ENCODE results near the gene RIMKLB.
"Not testable (repeated sequence)": the region's sequence is repeated elsewhere in the genome, so short reads cannot be mapped to it uniquely, and the experiment has no call there.

The RIMKLB gene

GRCh38 chr12:8780389-8780788 lies 82.6 kb downstream of the RIMKLB start:
- DNase-seq = no peak

DNA sequence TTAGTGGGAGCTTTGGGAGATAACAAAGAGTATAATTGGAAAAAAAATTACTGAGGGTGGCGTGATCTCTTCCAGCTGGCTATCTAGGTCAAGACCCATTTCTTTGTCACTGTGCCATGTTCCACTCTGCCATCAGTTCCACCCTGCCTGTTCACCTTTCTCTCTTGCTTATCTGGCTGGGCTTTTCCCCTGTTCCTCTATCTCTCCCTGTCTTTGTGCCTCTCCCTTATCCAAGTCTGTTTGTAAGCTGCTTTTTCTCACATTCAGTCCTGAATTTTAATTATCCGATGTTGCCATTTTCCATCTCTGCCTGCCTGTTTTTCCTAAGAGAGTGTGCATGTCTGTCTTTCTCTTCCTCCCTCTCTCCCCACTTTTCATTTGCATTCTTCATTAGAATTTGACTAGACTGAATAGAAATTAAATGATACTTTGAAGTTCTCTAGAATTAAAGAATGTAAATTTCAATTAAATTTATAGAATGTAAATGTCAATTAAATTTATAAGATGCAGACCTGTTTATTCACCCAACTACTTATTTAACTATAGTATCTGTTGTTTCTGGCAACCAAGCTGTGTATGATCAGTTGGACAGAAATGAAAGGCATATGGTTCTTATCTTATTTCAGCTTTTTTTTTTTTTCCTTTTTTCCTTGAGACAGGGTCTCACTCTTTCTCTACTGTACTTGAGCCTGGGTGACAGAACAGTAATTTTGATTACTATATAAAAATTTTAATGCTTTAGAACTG lies 83.8 kb downstream of the RIMKLB start:
- no peak for DNase-seq

DNA sequence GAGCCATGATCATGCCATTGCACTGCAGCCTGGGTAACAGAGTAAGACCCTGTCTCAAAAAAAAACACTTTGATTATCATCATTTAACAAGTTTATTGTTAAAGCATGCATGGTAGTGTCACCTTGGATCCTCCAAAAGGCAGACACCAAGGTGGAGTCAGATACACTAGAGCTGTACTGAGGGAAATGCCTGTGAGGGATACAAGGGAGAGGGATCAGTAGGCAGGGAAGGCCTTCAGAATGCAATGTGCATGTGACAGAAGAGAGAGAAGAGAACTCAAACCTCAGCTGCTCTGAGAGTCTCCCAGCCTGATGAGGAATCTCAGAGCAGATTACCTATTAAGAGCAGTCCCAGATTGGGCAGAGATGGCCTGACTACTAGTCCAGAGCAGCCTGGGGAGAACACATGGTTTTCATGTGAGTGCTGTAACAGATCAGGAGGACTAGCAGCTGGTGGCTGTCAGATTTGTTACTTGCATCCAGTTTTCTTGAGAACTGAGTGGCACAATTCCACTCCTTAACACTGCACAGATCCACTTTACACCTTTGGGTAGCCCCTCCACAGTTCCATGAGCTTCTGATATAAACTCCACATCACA lies 86.6 kb downstream of the RIMKLB start:
- DNase-seq = no peak

- no peak for DNase-seq
Observed at GRCh38 chr12:8785499-8785898, 87.7 kb downstream of the RIMKLB start.

DNA sequence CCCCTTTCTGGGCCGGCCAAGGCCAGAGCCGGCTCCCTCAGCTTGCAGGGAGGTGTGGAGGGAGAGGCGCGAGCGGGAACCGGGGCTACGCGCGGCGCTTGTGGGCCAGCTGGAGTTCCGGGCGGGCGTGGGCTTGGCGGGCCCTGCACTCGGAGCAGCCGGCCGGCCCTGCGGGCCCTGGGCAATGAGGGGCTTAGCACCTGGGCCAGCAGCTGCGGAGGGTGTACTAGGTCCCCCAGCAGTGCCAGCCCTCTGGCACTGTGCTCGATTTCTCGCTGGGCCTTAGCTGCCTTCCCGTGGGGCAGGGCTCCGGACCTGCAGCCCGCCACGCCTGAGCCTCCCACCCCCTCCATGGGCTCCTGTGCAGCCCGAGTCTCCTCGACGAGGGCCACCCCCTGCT lies 89.4 kb downstream of the RIMKLB start:
- not testable (repeated sequence) for DNase-seq

DNA sequence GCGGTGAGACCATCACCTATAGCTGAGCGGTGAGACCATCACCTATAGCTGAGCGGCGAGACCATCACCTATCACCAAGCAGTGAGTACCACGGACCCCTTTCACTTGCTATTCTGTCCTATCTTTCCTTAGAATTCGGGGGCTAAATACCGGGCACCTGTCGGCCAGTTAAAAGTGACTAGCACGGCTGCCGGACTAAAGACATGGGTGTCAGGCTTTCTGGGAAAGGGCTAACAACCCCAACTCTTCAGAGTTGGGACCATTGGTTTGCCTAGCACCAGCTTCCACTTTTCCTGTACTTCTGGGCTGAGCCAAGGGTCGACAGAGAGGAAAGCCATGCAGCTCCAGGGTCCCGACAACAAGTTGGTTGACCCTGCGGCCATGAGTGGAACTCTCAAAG lies 90.9 kb downstream of the RIMKLB start:
- DNase-seq = not testable (repeated sequence)

GRCh38 chr12:8789341-8790013 lies 91.7 kb downstream of the RIMKLB start:
- not testable (repeated sequence) for DNase-seq

- not testable (repeated sequence) for DNase-seq
Observed at GRCh38 chr12:8793226-8793625, 95.4 kb downstream of the RIMKLB start.

DNA sequence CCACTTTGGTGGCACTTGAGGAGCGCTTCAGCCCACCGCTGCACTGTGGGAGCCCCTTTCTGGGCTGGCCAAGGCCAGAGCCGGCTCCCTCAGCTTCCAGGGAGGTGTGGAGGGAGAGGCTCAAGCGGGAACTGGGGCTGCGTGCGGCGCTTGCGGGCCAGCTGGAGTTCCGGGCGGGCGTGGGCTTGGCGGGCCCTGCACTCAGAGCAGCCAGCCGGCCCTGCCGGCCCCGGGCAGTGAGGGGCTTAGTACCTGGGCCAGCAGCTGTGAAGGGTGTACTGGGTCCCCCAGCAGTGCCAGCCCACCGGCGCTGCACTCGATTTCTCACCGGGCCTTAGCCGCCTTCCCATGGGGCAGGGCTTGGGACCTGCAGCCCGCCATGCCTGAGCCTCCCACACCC lies 96.8 kb downstream of the RIMKLB start:
- not testable (repeated sequence) for DNase-seq

DNA sequence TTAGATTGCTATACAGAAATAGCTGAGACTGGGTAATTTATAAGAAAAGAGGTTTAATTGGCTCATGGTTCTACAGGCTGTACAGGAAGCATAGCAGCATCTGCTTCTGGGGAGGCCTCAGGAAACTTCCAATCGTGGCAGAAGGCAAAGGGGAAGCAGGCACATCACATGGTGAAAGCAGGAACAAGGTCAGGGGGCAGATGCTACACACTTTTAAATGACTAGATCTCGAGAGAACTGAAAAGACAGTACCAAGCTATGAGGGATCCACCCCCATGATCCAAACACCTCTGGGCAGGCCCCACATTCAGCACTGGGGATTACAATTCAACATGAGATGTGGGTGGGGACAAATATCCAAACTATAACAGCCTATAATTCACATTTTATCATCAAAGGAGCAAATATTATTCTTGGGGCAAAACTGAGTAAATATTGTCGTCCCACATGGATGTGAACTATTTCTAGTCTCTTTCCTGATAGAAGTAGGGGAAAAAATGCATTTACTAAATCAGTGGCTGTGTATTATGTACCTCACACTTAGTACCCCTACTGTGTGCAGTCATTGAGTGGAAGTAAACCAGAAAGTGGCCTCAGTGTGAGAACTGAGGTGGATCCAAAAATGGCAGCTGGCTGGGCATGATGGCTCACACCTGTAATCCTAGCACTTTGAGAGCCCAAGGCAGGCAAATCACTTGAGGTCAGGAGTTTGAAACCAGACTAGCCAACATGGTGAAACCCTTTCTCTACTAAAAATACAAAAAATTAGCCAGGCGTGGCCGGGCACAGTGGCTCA lies 99.2 kb downstream of the RIMKLB start:
- no peak for DNase-seq

DNA sequence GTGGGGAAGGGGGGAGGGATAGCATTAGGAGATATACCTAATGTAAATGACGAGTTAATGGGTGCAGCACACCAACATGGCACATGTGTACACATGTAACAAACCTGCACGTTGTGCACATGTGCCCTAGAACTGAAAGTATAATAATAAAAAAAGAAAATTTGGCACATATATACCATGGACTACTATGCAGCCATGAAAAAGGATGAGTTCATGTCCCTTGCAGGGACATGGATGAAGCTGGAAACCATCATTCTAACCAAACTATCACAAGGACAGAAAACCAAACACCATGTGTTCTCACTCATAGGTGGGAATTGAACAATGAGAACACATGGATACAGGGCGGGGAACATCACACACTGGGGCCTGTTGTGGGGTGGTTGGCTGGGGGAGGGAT lies 103.4 kb downstream of the RIMKLB start:
- DNase-seq = not testable (repeated sequence)

DNA sequence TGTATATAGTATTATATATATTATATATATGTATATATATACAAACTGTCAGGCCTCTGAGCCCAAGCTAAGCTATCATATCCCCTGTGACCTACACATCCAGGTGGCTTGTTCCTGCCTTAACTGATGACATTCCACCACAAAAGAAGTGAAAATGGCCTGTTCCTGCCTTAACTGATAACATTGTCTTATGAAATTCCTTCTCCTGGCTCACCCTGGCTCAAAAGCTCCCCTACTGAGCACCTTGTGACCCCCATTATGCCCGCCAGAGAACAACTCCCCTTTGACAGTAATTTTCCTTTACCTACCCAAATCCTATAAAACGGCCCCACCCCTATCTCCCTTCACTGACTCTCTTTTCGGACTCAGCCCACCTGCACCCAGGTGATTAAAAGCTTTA lies 107.0 kb downstream of the RIMKLB start:
- not testable (repeated sequence) for DNase-seq

- not testable (repeated sequence) for DNase-seq
Observed at GRCh38 chr12:8805487-8805886, 107.7 kb downstream of the RIMKLB start.

GRCh38 chr12:8807084-8807483 lies 109.3 kb downstream of the RIMKLB start:
- not testable (repeated sequence) for DNase-seq

GRCh38 chr12:8810112-8810511 lies 112.3 kb downstream of the RIMKLB start:
- not testable (repeated sequence) for DNase-seq

GRCh38 chr12:8813572-8814357 lies 116.0 kb downstream of the RIMKLB start:
- no peak for DNase-seq

DNA sequence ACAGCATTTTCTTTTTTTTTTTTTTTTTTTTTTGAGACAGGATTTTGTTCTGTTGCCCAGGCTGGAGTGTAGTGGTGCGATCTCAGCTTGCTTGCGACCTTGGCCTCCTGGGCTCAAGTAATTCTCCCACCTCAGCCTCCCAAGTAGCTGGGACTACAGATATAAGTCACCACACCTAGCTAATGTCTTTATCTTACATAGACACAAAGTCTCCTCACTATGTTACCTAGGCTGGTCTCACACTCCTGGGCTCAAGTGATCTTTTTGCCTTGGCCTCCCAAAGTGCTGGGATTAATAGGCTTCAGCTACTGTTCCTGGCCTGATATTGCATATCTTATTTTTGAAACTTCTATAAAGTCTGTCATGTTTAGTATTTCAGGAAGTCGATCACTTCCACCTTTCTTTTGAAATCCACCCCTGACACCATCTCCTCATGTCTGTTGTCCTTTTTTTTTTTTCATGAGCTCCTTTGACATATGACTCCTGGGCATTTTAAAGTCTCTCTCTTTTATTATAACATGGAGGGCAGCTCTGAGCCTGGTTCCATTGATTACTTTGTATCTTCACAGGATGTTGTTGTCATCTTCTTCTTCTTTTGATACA lies 118.8 kb downstream of the RIMKLB start:
- no peak for DNase-seq

DNA sequence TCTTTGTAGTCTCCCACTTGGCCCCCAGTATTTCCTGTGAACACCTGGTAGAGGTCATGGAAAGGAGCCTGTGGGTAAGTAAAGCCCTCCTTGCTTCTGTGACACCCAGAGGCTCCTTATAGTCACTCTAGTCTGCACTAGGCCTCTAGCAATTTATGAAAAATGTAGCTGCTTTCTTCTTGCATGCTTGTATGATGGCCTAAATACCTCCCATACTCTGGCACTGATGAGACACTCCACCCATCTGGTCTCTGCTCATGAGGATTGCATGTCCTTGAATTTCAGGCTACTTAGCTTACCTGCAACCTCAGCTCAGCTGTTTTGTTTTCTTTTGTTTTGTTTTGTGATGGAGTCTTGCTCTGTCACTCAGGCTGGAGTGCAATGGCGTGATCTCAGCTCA lies 120.1 kb downstream of the RIMKLB start:
- DNase-seq = no peak

- no peak for DNase-seq
Observed at GRCh38 chr12:8818526-8818925, 120.7 kb downstream of the RIMKLB start.

- no peak for DNase-seq
Observed at GRCh38 chr12:8819666-8819980, 121.8 kb downstream of the RIMKLB start.

DNA sequence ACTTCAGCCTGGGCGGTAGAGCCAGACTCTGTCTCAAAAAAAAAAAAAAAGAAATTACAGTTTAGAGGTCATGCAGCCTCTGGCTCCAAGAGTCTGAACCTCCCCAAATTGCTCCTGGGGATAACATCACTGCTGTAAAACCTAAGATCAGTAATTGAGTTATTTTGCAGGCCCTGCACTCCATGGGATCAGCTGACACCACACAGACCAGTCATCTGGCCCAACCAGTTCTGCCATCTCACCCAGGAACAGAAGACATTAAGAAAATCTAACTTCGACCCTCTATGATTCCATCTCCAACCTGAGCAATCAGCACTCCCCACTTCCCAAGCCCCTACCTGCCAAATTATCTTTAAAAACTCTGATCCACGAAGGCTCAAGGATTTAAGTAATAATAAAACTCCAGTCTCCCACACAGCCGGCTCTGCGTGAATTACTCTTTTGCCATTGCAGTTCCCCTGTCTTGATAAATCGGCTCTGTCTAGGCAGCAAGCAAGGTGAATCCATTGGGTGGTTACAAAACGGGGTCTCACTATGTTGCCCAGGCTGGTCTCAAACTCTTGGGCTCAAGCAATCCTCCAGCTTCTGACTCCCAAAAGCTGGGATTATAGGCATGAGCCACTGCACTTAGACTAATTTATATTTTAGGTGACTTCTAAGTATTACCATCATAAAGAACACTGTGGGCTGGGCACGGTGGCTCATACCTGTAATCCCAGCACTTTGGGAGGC lies 123.1 kb downstream of the RIMKLB start:
- not testable (repeated sequence) for DNase-seq

Measured in activated CD4-positive, alpha-beta T cell treated with anti-CD3 and anti-CD28 coated beads, Interleukin-2, amount 50 U/mL, for 4 hours (primary cell).